Measurements from ENCODE around the gene TSC22D2. TPM values are rescaled to one million over a fixed set of nuclear protein-coding genes. Genes with fewer than 3 reads are reported as not detected.

The TSC22D2 gene
- total RNA-seq, 4 donors from 2014 or later = 13.0 to 60.4 (median 16.7) TPM

DNA sequence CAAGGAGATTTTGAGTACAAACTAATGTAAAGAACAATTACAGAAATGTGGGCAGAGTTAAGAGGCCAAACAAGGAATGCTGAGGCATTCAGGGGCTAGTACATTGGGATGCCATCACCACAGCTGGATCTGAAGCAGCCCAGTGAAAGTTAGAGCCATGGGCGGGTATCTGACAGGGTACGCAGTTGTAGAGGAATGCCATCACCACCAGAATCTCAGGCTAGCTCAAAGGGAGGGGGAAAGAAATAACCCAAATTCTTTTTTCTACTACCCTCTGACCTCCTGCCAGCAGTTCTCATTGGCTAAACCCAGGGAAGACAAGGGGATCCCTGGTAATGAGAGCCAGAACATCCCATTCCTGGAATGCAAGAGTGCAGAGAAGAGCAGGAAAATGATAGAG lies 9.0 kb upstream of the TSC22D2 start:
- intact Hi-C loops (cut with DNase I; ENCODE audit: low total_unique reads) = no loop called here
- H3K4me3 ChIP-seq (ENCODE audit: low read depth, poor library complexity, severe bottlenecking) = no peak overlapping the region
- no peak for DNase-seq (ENCODE audit: low spot score in 2 of 2)
- 96 to 98% methylated on average over 2 of the region's 2 CpGs for WGBS, 2 donors
- no peak for TF ChIP-seq POLR2A (IDR thresholded peaks at IDR 0.05)
- TF ChIP-seq, protein P1, sequence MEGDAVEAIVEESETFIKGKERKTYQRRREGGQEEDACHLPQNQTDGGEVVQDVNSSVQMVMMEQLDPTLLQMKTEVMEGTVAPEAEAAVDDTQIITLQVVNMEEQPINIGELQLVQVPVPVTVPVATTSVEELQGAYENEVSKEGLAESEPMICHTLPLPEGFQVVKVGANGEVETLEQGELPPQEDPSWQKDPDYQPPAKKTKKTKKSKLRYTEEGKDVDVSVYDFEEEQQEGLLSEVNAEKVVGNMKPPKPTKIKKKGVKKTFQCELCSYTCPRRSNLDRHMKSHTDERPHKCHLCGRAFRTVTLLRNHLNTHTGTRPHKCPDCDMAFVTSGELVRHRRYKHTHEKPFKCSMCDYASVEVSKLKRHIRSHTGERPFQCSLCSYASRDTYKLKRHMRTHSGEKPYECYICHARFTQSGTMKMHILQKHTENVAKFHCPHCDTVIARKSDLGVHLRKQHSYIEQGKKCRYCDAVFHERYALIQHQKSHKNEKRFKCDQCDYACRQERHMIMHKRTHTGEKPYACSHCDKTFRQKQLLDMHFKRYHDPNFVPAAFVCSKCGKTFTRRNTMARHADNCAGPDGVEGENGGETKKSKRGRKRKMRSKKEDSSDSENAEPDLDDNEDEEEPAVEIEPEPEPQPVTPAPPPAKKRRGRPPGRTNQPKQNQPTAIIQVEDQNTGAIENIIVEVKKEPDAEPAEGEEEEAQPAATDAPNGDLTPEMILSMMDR (IDR thresholded peaks at IDR 0.05) = no peak

DNA sequence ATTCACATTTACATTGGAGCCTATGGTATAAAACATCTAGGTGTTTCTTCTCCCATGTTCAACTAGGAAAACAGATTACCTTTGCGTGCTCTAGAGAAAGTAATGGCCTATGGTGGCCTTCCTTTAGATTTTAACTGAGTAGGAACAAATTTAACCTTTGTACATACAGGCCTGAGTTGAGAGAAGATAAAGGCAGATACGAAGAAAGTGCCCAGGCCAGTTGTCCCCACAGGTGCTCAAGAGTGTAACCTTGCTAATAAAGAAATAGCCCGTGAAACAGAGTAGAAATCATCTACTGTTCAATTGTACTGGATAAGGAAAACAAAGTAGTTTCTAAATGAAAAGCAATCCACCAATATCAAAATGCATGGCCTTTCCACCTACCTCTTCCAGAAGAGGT lies 6.8 kb upstream of the TSC22D2 start:
- H3K4me3 ChIP-seq (ENCODE audit: low read depth, poor library complexity, severe bottlenecking) = no peak overlapping the region
- no peak for TF ChIP-seq POLR2A (IDR thresholded peaks at IDR 0.05)
- TF ChIP-seq, protein P1 (IDR thresholded peaks at IDR 0.05) = no peak
- no peak for DNase-seq (ENCODE audit: low spot score in 2 of 2)
- WGBS, 2 donors = 91 to 92% methylated on average over 3 of the region's 3 CpGs
- intact Hi-C loops (cut with DNase I; ENCODE audit: low total_unique reads) = no loop called here

DNA sequence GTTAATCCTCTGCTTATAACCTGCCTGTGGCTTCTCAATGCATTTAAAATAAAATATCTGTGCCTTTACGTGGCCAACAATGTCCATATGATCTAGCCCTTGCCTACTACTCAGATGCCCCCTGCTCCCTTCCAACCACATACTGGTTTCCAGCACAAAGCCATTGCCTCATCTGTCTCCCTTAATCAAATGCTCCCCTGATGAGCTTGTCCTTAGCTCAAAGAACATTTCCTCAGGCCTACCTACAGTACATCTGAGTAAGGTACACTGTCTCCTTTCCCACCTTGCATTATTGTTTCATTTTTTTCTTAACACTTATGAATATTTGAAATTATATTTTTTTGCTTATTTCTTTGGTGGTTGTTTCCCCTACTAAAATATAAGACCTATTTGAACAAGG lies 5.9 kb upstream of the TSC22D2 start:
- no peak overlapping the region for H3K4me3 ChIP-seq (ENCODE audit: low read depth, poor library complexity, severe bottlenecking)
- TF ChIP-seq POLR2A (IDR thresholded peaks at IDR 0.05) = no peak
- TF ChIP-seq, protein P1 (IDR thresholded peaks at IDR 0.05) = no peak
- 97 to 100% methylated on average over 1 of the region's 1 CpG for WGBS, 2 donors
- intact Hi-C loops (cut with DNase I; ENCODE audit: low total_unique reads) = no loop called here
- DNase-seq (ENCODE audit: low spot score in 2 of 2) = no peak

DNA sequence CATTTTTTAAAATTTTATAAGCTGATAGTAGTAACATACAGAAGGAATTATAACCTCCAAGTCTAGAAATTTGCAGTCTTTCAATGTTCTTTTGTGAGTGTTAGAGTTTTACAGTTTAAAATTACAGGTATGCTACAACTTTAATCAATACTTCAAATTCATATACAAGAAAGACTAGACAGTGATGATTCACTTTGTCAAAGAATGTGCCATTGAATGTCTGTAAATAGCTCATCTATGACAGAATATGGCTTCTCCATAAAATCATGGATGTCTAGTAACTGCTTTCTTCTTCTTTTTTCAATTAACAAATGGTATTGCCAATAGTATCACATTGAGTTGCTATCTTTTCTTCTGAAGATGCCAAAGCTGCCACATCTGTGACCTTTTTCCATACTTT lies 4.1 kb upstream of the TSC22D2 start:
- H3K4me3 ChIP-seq (ENCODE audit: low read depth, poor library complexity, severe bottlenecking) = no peak overlapping the region
- no peak for DNase-seq (ENCODE audit: low spot score in 2 of 2)
- TF ChIP-seq, protein P1 (IDR thresholded peaks at IDR 0.05) = no peak
- TF ChIP-seq POLR2A (IDR thresholded peaks at IDR 0.05) = no peak
- intact Hi-C loops (cut with DNase I; ENCODE audit: low total_unique reads) = no loop called here

DNA sequence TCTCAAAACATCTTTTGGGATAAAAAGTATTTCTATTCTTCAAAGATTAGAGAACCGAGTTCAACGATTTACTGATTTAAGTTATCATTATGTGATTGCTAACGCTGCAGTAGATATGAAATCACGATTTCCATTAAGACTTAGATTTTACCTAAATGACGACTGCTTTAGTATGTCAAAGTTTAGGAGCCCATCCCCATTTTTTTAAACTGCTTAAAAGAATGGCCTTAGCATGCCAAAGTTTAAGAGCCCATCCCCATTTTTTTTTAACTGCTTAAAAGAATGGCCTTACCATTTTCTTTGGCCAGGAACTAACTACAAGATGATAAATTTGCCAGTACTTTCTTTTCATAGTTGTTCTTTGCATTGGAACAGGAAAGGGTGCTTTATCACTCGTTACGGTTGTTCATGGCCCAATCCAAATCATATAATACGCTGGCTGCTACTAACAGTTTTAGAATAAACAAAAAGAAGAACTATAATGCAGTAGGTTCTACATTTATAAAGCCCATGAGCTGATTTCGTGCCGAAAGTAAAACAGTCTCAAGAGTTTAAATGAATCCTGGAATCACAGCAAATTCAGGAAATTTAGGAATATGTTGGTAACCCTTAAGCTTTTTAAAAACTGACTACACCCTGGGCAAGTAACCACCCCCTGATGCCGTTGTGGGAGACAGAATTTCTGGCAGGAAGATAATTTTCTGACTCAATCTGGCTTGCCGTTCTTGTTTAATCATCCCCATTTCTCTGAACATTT lies 869 bp upstream of the TSC22D2 start:
- H3K4me3 ChIP-seq (ENCODE audit: low read depth, poor library complexity, severe bottlenecking) = no peak overlapping the region
- TF ChIP-seq, protein P1 (IDR thresholded peaks at IDR 0.05) = no peak
- no peak for TF ChIP-seq POLR2A (IDR thresholded peaks at IDR 0.05)
- WGBS, 2 donors = 27 to 30% methylated on average over 12 of the region's 12 CpGs
- DNase-seq (ENCODE audit: low spot score in 2 of 2) = no peak
- intact Hi-C loops (cut with DNase I; ENCODE audit: low total_unique reads) = no loop called here

DNA sequence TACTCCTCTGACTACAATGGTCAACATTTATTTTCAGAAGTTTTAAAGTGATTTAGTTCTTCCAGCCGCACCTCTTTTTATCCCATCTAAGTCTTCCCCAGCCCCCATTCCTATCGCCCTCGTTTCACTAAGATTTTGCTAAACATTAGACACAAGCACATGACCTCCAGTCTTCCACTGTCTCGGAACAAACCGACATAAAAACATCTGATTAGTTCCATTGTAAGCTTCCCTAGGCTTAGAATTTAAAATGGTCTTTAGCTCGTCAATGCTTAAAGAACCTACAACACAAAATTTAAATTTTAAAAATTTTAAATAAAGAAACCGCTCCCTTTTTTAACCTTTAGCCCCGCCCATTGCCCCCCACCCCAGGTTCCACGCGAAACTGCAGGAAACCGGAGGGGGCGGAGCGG lies 284 bp upstream of the TSC22D2 start:
- H3K4me3 ChIP-seq (ENCODE audit: low read depth, poor library complexity, severe bottlenecking) = no peak overlapping the region
- no peak for TF ChIP-seq POLR2A (IDR thresholded peaks at IDR 0.05)
- TF ChIP-seq, protein P1 (IDR thresholded peaks at IDR 0.05) = no peak
- intact Hi-C loops (cut with DNase I; ENCODE audit: low total_unique reads) = no loop called here
- 0 to 1% methylated on average over 13 of the region's 13 CpGs for WGBS, 2 donors
- DNase-seq (ENCODE audit: low spot score in 2 of 2) = no peak
